CD4-positive, alpha-beta T cell treated with Interferon alpha-2 for 1 hour (primary cell): ENCODE measurements around the gene IFI30.

ENCODE experiments used
- DNase-seq, 2 donors: peaks; one replicate each; pipeline ENCODE4 v3.0.0-alpha.2; 2020 to 2022

IFI30 gene

GRCh38 chr19:18173572-18174288, at the start of gene IFI30:
Gene IFI30 (plus strand): TSS chr19:18173813. CDS start chr19:18173842, 29 bp downstream.
- DNase-seq: peak; percentile 72 to 89

DNA sequence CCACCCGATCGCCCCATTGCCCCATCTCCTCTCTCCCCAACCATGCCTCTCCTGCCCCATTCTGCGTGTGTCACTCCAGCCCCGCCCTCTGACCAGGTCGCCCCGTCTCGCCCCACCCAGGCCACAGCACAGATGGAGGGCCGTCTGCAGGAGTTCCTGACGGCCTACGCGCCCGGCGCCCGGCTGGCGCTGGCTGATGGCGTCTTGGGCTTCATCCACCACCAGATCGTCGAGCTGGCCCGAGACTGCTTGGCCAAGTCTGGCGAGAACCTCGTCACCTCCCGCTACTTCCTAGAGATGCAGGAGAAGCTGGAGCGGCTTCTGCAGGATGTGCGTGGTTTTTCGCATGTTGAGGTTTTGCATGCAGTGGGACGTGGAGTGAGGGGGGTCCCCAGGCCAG, 49.8 kb upstream of the IFI30 start:
- DNase-seq: no peak

DNA sequence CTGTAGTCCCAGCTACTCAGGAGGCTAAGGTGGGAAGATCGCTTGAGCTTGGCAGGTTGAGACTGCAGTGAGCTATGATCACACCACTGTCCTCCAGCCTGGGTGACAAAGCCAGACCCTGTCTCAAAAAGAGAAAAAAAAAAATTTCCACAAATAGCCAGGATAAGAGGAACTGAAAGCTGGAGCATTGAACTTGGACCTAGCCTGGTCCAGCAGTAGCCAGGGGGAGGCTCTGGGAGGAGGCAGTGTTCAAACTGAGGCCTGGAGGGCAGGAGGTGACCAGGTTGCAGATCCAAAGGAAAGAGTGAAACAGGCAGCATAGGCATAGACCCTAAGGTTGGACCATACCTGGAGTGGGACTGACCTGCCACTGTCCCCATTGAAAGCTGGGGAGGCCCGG, 47.5 kb upstream of the IFI30 start:
- no peak for DNase-seq

DNA sequence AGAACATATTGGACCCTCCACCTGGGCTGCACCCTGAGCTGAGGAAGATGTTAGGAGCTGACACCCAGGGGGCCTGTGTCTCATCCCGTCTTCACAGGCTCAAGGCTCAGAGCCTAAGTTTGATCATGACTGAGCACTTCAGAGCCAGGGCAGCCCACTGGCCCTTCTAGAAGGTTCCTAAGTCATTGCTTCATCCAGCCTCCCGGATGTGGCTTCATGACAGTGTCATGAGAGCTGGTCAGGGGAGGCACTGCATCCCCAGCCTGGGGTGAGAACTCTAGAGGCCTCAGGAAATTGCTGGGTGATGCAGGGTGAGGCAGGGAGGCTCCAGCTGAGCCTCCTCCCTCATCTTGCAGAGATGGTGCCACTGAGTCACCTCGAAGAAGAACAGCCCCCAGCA, 45.6 kb upstream of the IFI30 start:
- DNase-seq: peak; percentile 31 to 40

DNA sequence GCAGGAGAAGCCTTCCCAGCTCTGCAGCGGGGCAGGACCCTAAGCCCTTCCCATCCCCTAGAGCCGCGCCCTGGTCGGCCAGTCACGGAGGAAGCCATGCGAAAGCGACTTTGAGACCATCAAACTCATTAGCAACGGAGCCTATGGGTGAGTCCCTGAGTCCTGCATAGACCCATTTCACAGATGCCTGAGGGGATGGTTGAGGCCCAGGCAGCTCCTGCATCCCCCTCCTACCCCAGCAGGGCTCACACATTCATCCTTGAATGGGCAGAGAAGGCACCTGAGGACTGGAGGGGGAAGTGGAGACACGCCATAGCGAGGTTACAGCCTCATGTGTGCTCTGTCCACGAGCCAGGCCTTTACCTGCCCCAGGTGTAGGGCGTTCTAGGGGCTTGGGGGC, 44.8 kb upstream of the IFI30 start:
- DNase-seq: no peak

DNA sequence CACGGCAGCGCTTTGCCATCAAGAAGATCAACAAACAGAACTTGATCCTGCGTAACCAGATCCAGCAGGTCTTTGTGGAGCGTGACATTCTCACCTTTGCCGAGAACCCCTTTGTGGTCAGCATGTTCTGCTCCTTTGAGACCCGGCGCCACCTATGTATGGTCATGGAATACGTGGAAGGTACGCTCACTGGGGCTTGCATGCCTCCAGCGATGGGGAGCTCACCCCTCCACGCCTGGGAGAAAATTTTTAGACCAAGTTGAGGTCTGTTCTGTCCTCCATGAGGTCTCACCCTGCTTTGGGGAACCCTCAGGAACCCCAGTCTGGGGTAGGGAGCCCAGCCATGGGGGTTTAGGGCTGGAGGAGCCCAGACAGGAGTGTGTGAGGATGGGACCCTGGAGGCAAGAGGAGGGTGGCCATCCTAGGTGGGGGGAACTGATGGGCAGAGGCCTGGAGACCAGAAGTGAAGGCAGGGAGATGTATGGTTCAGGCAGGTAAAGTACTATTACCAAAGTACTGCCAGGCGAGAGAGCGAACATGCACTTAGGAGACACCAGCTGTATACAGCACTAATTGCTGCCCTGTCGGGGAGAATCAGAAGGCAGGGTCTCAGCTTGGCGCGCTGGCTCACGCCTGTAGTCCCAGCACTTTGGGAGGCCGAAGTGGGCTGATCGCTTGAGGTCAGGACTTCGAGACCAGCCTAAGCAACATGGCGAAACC, 42.9 kb upstream of the IFI30 start:
- no peak for DNase-seq

DNA sequence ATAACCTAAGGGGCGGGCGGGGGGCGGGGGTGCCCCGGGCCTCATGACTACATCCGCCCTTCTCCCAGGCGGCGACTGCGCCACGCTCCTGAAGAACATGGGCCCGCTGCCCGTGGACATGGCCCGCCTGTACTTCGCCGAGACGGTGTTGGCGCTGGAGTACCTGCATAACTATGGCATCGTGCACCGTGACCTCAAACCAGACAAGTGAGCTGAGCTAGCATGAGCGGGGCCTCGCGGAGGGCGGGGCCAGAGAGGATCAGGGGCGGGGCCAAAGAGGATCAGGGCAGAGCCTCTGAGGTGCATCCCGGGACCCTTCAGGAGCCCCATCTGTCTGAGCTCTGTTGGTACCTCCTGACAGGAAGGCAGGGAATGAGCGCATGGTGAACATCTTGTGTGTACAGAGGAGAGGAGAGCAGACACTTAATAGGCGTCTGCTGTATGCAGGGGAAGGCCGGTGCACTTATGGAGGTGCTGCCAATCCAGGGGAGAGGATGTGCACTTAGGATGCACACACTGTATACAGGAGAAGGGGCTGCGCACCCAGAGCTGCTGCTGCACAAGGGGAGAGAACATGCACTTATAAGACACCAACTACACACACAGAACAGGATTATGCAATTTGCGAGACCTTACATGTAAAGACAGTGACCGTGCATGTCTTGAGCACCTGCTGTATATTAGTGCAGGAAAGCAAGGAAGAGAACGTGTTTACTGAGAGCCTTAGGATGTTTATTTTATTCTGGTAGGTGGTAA, 41.6 kb upstream of the IFI30 start:
- DNase-seq: no peak

GRCh38 chr19:18135712-18136584, 37.7 kb upstream of the IFI30 start:
- DNase-seq: no peak

- no peak for DNase-seq
Observed at GRCh38 chr19:18137242-18137641, 36.4 kb upstream of the IFI30 start.

GRCh38 chr19:18137657-18138339, 35.8 kb upstream of the IFI30 start:
- no peak for DNase-seq

DNA sequence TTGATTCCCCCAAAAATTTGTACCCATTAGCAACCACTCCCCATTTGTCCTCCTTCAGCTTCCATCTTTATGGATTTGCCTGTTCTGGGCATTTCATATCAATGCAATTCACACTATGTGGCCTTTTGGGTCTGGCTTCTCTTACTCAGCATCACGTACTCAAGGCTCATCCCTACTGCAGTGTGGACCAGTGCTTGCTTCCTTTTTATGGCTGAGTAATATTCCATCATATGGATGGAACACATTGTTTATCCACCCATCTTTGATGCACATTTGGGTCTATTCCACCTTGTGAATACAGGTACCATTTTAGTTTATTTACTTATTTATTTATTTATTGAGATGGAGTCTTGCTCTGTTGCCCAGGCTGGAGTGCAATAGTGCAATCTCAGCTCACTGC, 33.1 kb upstream of the IFI30 start:
- DNase-seq: no peak

GRCh38 chr19:18141031-18141430, 32.6 kb upstream of the IFI30 start:
- no peak for DNase-seq

GRCh38 chr19:18143902-18144301, 29.7 kb upstream of the IFI30 start:
- DNase-seq: no peak

DNA sequence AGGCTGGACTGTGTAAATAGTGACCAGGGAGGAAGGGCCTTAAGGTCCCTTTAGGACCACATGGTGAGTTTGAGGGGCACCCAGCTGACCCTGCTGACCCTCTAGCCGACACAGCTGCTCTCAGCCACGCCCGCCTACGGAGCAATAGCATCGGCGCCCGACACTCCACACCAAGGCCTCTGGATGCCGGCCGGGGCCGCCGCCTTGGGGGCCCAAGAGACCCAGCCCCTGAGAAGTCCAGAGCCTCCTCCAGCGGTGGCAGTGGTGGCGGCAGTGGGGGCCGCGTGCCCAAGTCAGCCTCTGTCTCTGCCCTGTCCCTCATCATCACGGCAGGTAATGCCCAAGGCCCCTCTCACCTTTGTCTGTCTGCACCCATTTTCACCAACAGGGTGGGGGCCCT, 29.3 kb upstream of the IFI30 start:
- no peak for DNase-seq

DNA sequence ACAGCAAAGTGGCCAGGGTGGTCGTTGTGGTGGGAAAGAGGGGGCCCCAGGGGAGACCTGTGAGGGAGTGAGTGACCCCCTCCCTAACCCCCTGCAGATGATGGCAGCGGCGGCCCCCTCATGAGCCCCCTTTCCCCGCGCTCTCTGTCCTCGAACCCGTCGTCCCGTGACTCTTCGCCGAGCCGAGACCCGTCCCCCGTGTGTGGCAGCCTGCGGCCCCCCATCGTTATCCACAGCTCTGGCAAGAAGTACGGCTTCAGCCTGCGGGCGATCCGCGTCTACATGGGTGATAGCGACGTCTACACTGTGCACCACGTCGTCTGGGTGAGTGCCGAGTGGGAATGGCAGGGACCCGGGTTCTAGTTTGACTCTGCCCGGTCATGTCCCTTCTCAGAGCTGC, 28.7 kb upstream of the IFI30 start:
- DNase-seq: no peak

- DNase-seq: no peak
Observed at GRCh38 chr19:18145391-18145999, 28.1 kb upstream of the IFI30 start.

DNA sequence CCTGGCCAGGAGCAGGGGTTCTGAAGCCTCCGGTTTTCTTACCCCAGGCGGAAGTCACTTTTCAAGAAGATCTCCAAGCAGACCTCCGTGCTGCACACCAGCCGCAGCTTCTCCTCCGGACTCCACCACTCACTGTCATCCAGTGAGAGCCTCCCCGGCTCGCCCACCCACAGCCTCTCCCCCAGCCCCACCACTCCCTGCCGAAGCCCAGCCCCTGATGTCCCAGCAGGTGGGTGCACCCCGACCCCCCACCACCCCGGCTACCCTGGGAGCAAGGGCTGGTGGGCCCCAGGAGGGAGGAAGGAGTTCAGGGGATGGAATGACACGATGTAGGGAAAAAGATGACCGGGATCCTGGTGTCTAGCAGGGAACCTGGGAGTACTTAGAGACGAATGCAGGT, 26.2 kb upstream of the IFI30 start:
- DNase-seq: no peak

DNA sequence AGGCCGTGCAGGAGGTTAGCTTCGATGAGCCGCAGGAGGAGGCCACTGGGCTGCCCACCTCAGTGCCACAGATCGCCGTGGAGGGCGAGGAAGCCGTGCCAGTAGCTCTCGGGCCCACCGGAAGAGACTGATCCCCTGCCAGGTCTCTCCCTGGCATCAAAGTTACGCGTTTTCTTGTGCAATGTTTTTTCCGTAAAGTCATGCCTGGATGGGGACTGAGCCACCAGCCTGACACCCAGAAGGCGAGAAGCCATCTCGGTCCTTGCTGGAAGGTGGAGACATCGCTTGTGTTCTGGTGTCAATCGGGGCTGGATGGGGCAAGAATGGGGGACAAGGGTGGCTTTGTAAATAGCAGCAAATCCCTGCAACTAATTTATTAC, 24.0 kb upstream of the IFI30 start:
- DNase-seq: no peak

- DNase-seq: no peak
Observed at GRCh38 chr19:18150776-18151624, 22.6 kb upstream of the IFI30 start.

- peak; percentile 97 to 99 for DNase-seq
Observed at GRCh38 chr19:18152442-18152816, 21.2 kb upstream of the IFI30 start.
